ENCODE data around the gene GCK. TPM values are rescaled to one million over a fixed set of nuclear protein-coding genes. Genes with fewer than 3 reads are reported as not detected.

Gene GCK
- total RNA-seq, 4 donors from 2014 or later, result 0.16 to 0.96 TPM; not detected in 2

GRCh38 chr7:44150966-44151941 lies 38.0 kb downstream of the GCK start:
- DNase-seq, result no peak
- intact Hi-C loops (cut with DNase I; ENCODE audit: low total_unique reads), result no loop called here

DNA sequence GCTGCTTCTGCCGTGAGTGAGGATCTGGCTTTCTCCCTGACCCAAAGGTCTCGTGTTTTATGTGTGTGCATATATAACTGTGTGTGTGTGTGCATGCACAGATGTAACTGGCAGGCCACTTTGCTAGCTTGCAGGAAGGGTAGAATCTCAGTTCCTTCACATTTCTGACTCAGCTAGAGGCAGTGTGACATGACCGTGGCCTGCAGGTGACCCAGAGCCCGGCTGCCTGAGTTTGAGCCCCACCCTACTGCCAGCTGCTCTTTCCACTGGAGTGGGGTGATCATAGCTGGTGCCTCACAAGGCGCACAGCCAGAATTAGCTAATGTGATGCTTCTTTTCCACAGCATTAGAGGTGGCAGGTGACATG lies 38.8 kb downstream of the GCK start:
- no peak for DNase-seq
- no peaks in the 10 kb centered on the region for H3K9me3 ChIP-seq
- peaks cover 6% of the 10 kb centered on the region for H3K27me3 ChIP-seq
- H3K27ac ChIP-seq, result no peak overlapping the region
- in situ Hi-C loops (cut with MboI; ENCODE audit: low pct_ligation_motif_present in 1 of 4, low pct_unique_long_range_greater_than_20kb in 1 of 4, low sequenced_read_pairs in 3 of 4), result no loop called here
- no peaks in the 10 kb centered on the region for H3K36me3 ChIP-seq
- no peak overlapping the region for H3K4me3 ChIP-seq
- 72% methylated on average over 5 of the region's 5 CpGs; no CpG with 5 or more reads in 1 of the 2 donors for WGBS, 2 donors (ENCODE audit: low coverage in 1 of 2)
- H3K4me1 ChIP-seq, result peaks cover 2 to 13% (median 8%) of the 10 kb centered on the region in 4 donors
- TF ChIP-seq, protein P1, sequence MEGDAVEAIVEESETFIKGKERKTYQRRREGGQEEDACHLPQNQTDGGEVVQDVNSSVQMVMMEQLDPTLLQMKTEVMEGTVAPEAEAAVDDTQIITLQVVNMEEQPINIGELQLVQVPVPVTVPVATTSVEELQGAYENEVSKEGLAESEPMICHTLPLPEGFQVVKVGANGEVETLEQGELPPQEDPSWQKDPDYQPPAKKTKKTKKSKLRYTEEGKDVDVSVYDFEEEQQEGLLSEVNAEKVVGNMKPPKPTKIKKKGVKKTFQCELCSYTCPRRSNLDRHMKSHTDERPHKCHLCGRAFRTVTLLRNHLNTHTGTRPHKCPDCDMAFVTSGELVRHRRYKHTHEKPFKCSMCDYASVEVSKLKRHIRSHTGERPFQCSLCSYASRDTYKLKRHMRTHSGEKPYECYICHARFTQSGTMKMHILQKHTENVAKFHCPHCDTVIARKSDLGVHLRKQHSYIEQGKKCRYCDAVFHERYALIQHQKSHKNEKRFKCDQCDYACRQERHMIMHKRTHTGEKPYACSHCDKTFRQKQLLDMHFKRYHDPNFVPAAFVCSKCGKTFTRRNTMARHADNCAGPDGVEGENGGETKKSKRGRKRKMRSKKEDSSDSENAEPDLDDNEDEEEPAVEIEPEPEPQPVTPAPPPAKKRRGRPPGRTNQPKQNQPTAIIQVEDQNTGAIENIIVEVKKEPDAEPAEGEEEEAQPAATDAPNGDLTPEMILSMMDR (IDR thresholded peaks at IDR 0.05), result no peak
- TF ChIP-seq POLR2AphosphoS5 (IDR thresholded peaks at IDR 0.05) (no peak), EP300 (IDR thresholded peaks at IDR 0.05; ENCODE audit: low read depth) (no peak), POLR2A (IDR thresholded peaks at IDR 0.05) (no peak)
- intact Hi-C loops (cut with DNase I; ENCODE audit: low total_unique reads), result no loop called here

More at GRCh38 chr7:44150966-44151941, 38.0 kb downstream of the GCK start:
- no peak overlapping the region for H3K4me3 ChIP-seq
- H3K27ac ChIP-seq, result no peak overlapping the region
- H3K4me1 ChIP-seq, result peaks cover 0 to 5% (median 4%) of the 10 kb centered on the region in 4 donors
- no peaks in the 10 kb centered on the region for H3K9me3 ChIP-seq
- no peaks in the 10 kb centered on the region for H3K27me3 ChIP-seq
- 93% methylated on average over 13 of the region's 16 CpGs; no CpG with 5 or more reads in 1 of the 2 donors for WGBS, 2 donors (ENCODE audit: low coverage in 1 of 2)
- H3K36me3 ChIP-seq, result no peaks in the 10 kb centered on the region
- TF ChIP-seq EP300 (IDR thresholded peaks at IDR 0.05; ENCODE audit: low read depth) (no peak), POLR2AphosphoS5 (IDR thresholded peaks at IDR 0.05) (no peak), POLR2A (IDR thresholded peaks at IDR 0.05) (no peak)
- TF ChIP-seq, protein P1 (IDR thresholded peaks at IDR 0.05), result no peak
- in situ Hi-C loops (cut with MboI; ENCODE audit: low pct_ligation_motif_present in 1 of 4, low pct_unique_long_range_greater_than_20kb in 1 of 4, low sequenced_read_pairs in 3 of 4), result no loop called here

DNA sequence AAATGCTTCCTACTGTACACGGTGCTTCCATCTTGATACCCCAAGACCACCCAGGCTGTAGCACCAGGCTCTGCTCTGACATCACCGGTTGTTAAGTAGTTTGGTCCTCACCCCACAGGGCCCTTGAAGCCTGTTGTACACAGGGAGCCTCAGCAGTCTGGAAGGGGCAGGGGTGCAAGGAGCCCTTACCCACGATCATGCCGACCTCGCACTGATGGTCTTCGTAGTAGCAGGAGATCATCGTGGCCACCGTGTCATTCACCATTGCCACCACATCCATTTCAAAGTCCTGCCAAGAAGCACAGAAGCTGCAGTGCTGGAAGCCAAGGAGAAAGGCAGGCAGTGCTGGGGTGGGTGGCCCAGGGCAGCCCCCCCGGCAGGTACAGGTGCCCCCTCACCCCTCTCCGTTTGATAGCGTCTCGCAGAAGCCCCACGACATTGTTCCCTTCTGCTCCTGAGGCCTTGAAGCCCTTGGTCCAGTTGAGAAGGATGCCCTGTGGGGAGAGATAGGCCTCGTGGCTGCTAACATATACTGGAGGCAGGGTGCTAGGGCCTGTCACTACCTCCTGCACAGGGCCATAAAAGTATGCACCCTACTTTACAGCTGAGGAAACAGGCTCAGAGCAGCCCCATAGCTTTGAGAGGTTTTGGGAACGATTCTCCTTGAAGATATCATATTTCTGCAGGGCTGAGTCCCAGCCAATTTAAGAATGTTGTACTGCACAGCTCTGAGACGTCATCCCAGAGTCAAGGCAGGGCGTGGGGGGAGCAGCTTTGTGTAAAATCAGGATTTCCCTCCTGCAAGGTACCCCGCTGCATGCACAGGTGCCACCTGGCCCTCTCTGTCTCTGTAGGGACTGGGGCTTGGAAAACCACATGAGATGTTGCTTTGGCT lies 39.4 kb downstream of the GCK start:
- TF ChIP-seq, protein P1 (IDR thresholded peaks at IDR 0.05), result no peak
- TF ChIP-seq POLR2AphosphoS5 (IDR thresholded peaks at IDR 0.05) (no peak), POLR2A (IDR thresholded peaks at IDR 0.05) (no peak), EP300 (IDR thresholded peaks at IDR 0.05; ENCODE audit: low read depth) (no peak)
- H3K4me3 ChIP-seq, result no peak overlapping the region
- in situ Hi-C loops (cut with MboI; ENCODE audit: low pct_ligation_motif_present in 1 of 4, low pct_unique_long_range_greater_than_20kb in 1 of 4, low sequenced_read_pairs in 3 of 4), result no loop called here
- DNase-seq, result no peak
- H3K4me1 ChIP-seq, result peaks cover 2 to 17% (median 9%) of the 10 kb centered on the region in 4 donors
- intact Hi-C loops (cut with DNase I; ENCODE audit: low total_unique reads), result no loop called here
- WGBS, 2 donors (ENCODE audit: low coverage in 1 of 2), result 80 to 83% methylated on average over 1 to 12 of the region's 18 CpGs
- H3K36me3 ChIP-seq, result no peaks in the 10 kb centered on the region
- no peaks in the 10 kb centered on the region for H3K9me3 ChIP-seq
- H3K27ac ChIP-seq, result no peak overlapping the region
- H3K27me3 ChIP-seq, result peaks cover 11% of the 10 kb centered on the region
